GM12878 (cell line): Measurements from ENCODE around the gene GDPD2.

Experiments
- CTCF ChIP-seq, 3 experiments: IDR thresholded peaks in 2 of 3; conservative IDR thresholded peaks in 1 of 3; 2 replicates each; pipeline ENCODE4 v1.5.1; 2011; ENCODE audit warnings: low read depth in 3 of 3, low read length in 3 of 3, mild to moderate bottlenecking in 3 of 3, control low read depth in 2 of 3, moderate library complexity in 2 of 3, inconsistent platforms in 1 of 3, mixed read lengths in 1 of 3; ENCODE audit not compliant: control insufficient read depth in 2 of 3, insufficient read depth in 1 of 3; ENCODE audit errors: extremely low read depth in 1 of 3
- EZH2 ChIP-seq: IDR thresholded peaks from 2 replicates; pipeline ENCODE4 v1.6.1; 2012; ENCODE audit warnings: low read depth, mild to moderate bottlenecking, control low read depth, inconsistent platforms, low read length, borderline replicate concordance; ENCODE audit not compliant: control insufficient read depth
- MEF2A ChIP-seq: IDR thresholded peaks from 2 replicates; pipeline ENCODE4 v1.6.1; 2011; ENCODE audit warnings: low read depth, mild to moderate bottlenecking, low read length, moderate library complexity; ENCODE audit not compliant: insufficient read depth
- POLR2A ChIP-seq: IDR thresholded peaks from 2 replicates; pipeline ENCODE4 v1.6.1; 2011; ENCODE audit warnings: low read depth, mild to moderate bottlenecking, low read length

GRCh38 chrX:70464051-70464450, 40.9 kb downstream of the GDPD2 start:
- TF ChIP-seq MEF2A (no peak), POLR2A (no peak), CTCF (IDR thresholded peaks at IDR 0.05 in 2 of 3, conservative IDR thresholded peaks at IDR 0.05 in 1 of 3; ENCODE audit: control insufficient read depth in 2 of 3, extremely low read depth in 1 of 3, insufficient read depth in 1 of 3, low read depth in 3 of 3, low read length in 3 of 3) (no peak), EZH2 (no peak)
